Stimulated activated naive CD8-positive, alpha-beta T cell treated with anti-CD3 and anti-CD28 coated beads, Interleukin-15, Interleukin-2, amounts not matched to agents 100 ng/mL and 50 ng/mL, for 24 hours (primary cell): Measurements from ENCODE around the gene VILL.

Source experiments
- H3K27ac Mint-ChIP-seq: one replicate; pipeline ENCODE4 v1.8.0; 2021; ENCODE audit warnings: mild to moderate bottlenecking, mixed read lengths
- H3K27me3 Mint-ChIP-seq: one replicate; pipeline ENCODE4 v1.8.0; 2021; ENCODE audit warnings: mixed read lengths
- H3K36me3 Mint-ChIP-seq: one replicate; pipeline ENCODE4 v1.8.0; 2021; ENCODE audit warnings: low read depth, mixed read lengths
- H3K4me1 Mint-ChIP-seq: one replicate; pipeline ENCODE4 v1.8.0; 2021; ENCODE audit warnings: low read depth, mixed read lengths
- H3K4me3 Mint-ChIP-seq: one replicate; pipeline ENCODE4 v1.8.0; 2021; ENCODE audit warnings: mild to moderate bottlenecking, mixed read lengths
- H3K9me3 Mint-ChIP-seq: one replicate; pipeline ENCODE4 v1.8.0; 2021; ENCODE audit warnings: mixed read lengths

VILL gene

GRCh38 chr3:37997791-37998370, 7.3 kb downstream of the VILL start:
- Mint-ChIP-seq H3K27me3 (no peaks in the 10 kb centered on the region), H3K27ac (peak overlapping the region; percentile 94), H3K4me1 (peaks cover 58% of the 10 kb centered on the region), H3K36me3 (peaks cover 17% of the 10 kb centered on the region), H3K9me3 (no peaks in the 10 kb centered on the region), H3K4me3 (peak overlapping the region; percentile 78)

GRCh38 chr3:37999836-38000235, 9.2 kb downstream of the VILL start:
- Mint-ChIP-seq H3K36me3 (peaks cover 24% of the 10 kb centered on the region), H3K27ac (peak overlapping the region; percentile 53), H3K9me3 (no peaks in the 10 kb centered on the region), H3K27me3 (no peaks in the 10 kb centered on the region), H3K4me1 (peaks cover 51% of the 10 kb centered on the region), H3K4me3 (peak overlapping the region; percentile 47)

- peaks cover 46% of the 10 kb centered on the region for H3K4me1 Mint-ChIP-seq
- no peak overlapping the region for H3K27ac Mint-ChIP-seq
- no peak overlapping the region for H3K4me3 Mint-ChIP-seq
- peaks cover 26% of the 10 kb centered on the region for H3K36me3 Mint-ChIP-seq
- H3K9me3 Mint-ChIP-seq = no peaks in the 10 kb centered on the region
- no peaks in the 10 kb centered on the region for H3K27me3 Mint-ChIP-seq
Observed at GRCh38 chr3:38000242-38000916, 9.8 kb downstream of the VILL start.

GRCh38 chr3:38000965-38001455, 10.4 kb downstream of the VILL start:
- Mint-ChIP-seq H3K4me1 (peaks cover 40% of the 10 kb centered on the region), H3K9me3 (no peaks in the 10 kb centered on the region), H3K27ac (no peak overlapping the region), H3K27me3 (no peaks in the 10 kb centered on the region), H3K36me3 (peaks cover 26% of the 10 kb centered on the region), H3K4me3 (no peak overlapping the region)

- no peak overlapping the region for H3K27ac Mint-ChIP-seq
- H3K27me3 Mint-ChIP-seq = no peaks in the 10 kb centered on the region
- no peaks in the 10 kb centered on the region for H3K9me3 Mint-ChIP-seq
- peaks cover 34% of the 10 kb centered on the region for H3K4me1 Mint-ChIP-seq
- peaks cover 20% of the 10 kb centered on the region for H3K36me3 Mint-ChIP-seq
- H3K4me3 Mint-ChIP-seq = no peak overlapping the region
Observed at GRCh38 chr3:38001456-38002081, 11.0 kb downstream of the VILL start.

GRCh38 chr3:38002291-38002876, 11.8 kb downstream of the VILL start:
- no peaks in the 10 kb centered on the region for H3K27me3 Mint-ChIP-seq
- no peak overlapping the region for H3K27ac Mint-ChIP-seq
- H3K36me3 Mint-ChIP-seq = peaks cover 15% of the 10 kb centered on the region
- H3K4me1 Mint-ChIP-seq = peaks cover 26% of the 10 kb centered on the region
- no peak overlapping the region for H3K4me3 Mint-ChIP-seq
- no peaks in the 10 kb centered on the region for H3K9me3 Mint-ChIP-seq

- Mint-ChIP-seq H3K4me1 (peaks cover 24% of the 10 kb centered on the region), H3K27ac (no peak overlapping the region), H3K4me3 (no peak overlapping the region), H3K27me3 (no peaks in the 10 kb centered on the region), H3K9me3 (no peaks in the 10 kb centered on the region), H3K36me3 (peaks cover 15% of the 10 kb centered on the region)
Observed at GRCh38 chr3:38002940-38003339, 12.4 kb downstream of the VILL start.

- Mint-ChIP-seq H3K27me3 (no peaks in the 10 kb centered on the region), H3K9me3 (no peaks in the 10 kb centered on the region), H3K36me3 (peaks cover 15% of the 10 kb centered on the region), H3K4me3 (no peak overlapping the region), H3K4me1 (peaks cover 19% of the 10 kb centered on the region), H3K27ac (no peak overlapping the region)
Observed at GRCh38 chr3:38003371-38003816, 12.8 kb downstream of the VILL start.

GRCh38 chr3:38003817-38004414, 13.3 kb downstream of the VILL start:
- H3K27me3 Mint-ChIP-seq = no peaks in the 10 kb centered on the region
- H3K4me1 Mint-ChIP-seq = peaks cover 14% of the 10 kb centered on the region
- H3K4me3 Mint-ChIP-seq = no peak overlapping the region
- peaks cover 15% of the 10 kb centered on the region for H3K36me3 Mint-ChIP-seq
- no peaks in the 10 kb centered on the region for H3K9me3 Mint-ChIP-seq
- H3K27ac Mint-ChIP-seq = no peak overlapping the region

GRCh38 chr3:38004415-38005075, 14.0 kb downstream of the VILL start:
- no peaks in the 10 kb centered on the region for H3K9me3 Mint-ChIP-seq
- H3K36me3 Mint-ChIP-seq = peaks cover 12% of the 10 kb centered on the region
- no peaks in the 10 kb centered on the region for H3K27me3 Mint-ChIP-seq
- H3K4me3 Mint-ChIP-seq = no peak overlapping the region
- H3K4me1 Mint-ChIP-seq = peaks cover 9% of the 10 kb centered on the region
- no peak overlapping the region for H3K27ac Mint-ChIP-seq

- Mint-ChIP-seq H3K27ac (no peak overlapping the region), H3K36me3 (peaks cover 8% of the 10 kb centered on the region)
Observed at GRCh38 chr3:38005076-38006020, 14.8 kb downstream of the VILL start.

GRCh38 chr3:38006031-38006430, 15.4 kb downstream of the VILL start:
- Mint-ChIP-seq H3K36me3 (peaks cover 8% of the 10 kb centered on the region), H3K27me3 (no peaks in the 10 kb centered on the region), H3K9me3 (no peaks in the 10 kb centered on the region), H3K27ac (no peak overlapping the region), H3K4me3 (no peak overlapping the region), H3K4me1 (peaks cover 7% of the 10 kb centered on the region)

More at GRCh38 chr3:38005076-38006020, 14.8 kb downstream of the VILL start:
- Mint-ChIP-seq H3K27me3 (no peaks in the 10 kb centered on the region), H3K4me3 (no peak overlapping the region), H3K9me3 (no peaks in the 10 kb centered on the region), H3K4me1 (peaks cover 7% of the 10 kb centered on the region)

- Mint-ChIP-seq H3K27ac (no peak overlapping the region), H3K4me1 (peaks cover 7% of the 10 kb centered on the region), H3K4me3 (no peak overlapping the region), H3K27me3 (no peaks in the 10 kb centered on the region), H3K9me3 (no peaks in the 10 kb centered on the region), H3K36me3 (peaks cover 8% of the 10 kb centered on the region)
Observed at GRCh38 chr3:38006445-38006995, 15.9 kb downstream of the VILL start.
